ENCODE data around the gene ACAA1. TPM values are rescaled to one million over a fixed set of nuclear protein-coding genes. Genes with fewer than 3 reads are reported as not detected.
A peak's percentile ranks its signal among the peaks of the same experiment; 100 is the strongest.

The ACAA1 gene
- total and polyA plus RNA-seq, 9 of the 15 experiments (the other 6 are each of a cell fraction or from before 2014, with no cell fraction given) = 4.0 to 88.9 (median 57.2) TPM

DNA sequence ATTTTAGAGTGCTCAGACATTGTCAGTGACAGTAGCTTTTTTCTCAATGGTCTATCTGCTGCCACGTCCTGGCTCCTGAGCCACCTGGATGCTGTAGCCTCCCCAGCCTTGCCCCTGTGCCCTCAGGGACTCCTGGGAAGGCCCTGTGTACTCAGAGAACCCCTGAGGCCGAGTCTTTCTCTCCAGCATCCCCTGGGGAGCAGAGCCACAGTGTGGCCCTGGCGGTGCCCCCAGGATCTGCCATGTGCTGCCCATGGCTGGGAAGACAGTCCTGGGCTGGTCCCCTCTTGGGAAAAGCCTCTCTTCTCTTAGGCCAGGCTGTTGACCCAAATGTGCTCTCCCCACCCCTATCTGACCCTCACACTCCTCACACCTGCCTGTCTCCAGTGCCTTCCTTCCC, 6.6 kb upstream of the ACAA1 start:
- ChIA-PET POLR2A (interaction anchor here (2.1 to 3.7 kb wide), 3 partner anchors 10 to 22 kb away, joined by 9 to 17 read pairs (median 14); partner anchors contain the start of gene OXSR1), CTCF (ENCODE audit: low intra/inter-chr PET ratio) (no interaction called here)
- no TSS peak for BruUV-seq (replicated peaks)
- in situ Hi-C loops (cut with MboI) = no loop called here
- H3K4me2 ChIP-seq (ENCODE audit: insufficient read depth, low read length) = no peak overlapping the region
- peaks cover 16% of the 10 kb centered on the region for H3K79me2 ChIP-seq (ENCODE audit: control insufficient read depth, insufficient read depth, low read length)
- 24% methylated on average over 3 of the region's 3 CpGs for WGBS (ENCODE audit: insufficient coverage, low coverage, missing lambda C conversion rate)
- H2AFZ ChIP-seq (ENCODE audit: low read depth, low read length) = no peak overlapping the region; the same call in 1 of the 2 replicates
- no peaks in the 10 kb centered on the region for H3K9me1 ChIP-seq (ENCODE audit: control insufficient read depth, insufficient read depth, low read length)
- DNase-seq (ENCODE audit: extremely low read depth in 1 of 4, low spot score in 3 of 4) = no peak
- peaks cover 8 to 16% of the 10 kb centered on the region in 2 experiments; a peak in 4 of 5 replicates for H3K4me1 ChIP-seq (replicated peaks in 1 of 2; ENCODE audit: control insufficient read depth in 2 of 2, insufficient read depth in 2 of 2, low read length in 2 of 2)
- intact Hi-C loops (cut with micrococcal nuclease) = no loop called here
- H3K9ac ChIP-seq (ENCODE audit: insufficient read depth in 1 of 2, low read depth in 2 of 2, low read length in 2 of 2) = peak overlapping the region in 1 of 2 experiments; percentile 74; a peak in 2 of 4 replicates
- no peaks in the 10 kb centered on the region for H3K9me3 ChIP-seq (replicated peaks; ENCODE audit: control insufficient read depth, insufficient read depth, low read depth, low read length)
- ATAC-seq = no peak
- H3K36me3 ChIP-seq (ENCODE audit: control insufficient read depth, insufficient read depth, low read length) = peaks cover 26% of the 10 kb centered on the region; the same call in 2 of the 3 replicates
- no peak for FAIRE-seq
- H3K4me3 ChIP-seq = no peak overlapping the region
- H4K20me1 ChIP-seq (replicated peaks; ENCODE audit: control insufficient read depth, insufficient read depth, low read length) = no peaks in the 10 kb centered on the region
- H3K27me3 ChIP-seq (ENCODE audit: control insufficient read depth in 2 of 2, insufficient read depth in 2 of 2, low read length in 2 of 2) = no peaks in the 10 kb centered on the region; a peak in 1 of 5 replicates
- TF ChIP-seq, protein P1, sequence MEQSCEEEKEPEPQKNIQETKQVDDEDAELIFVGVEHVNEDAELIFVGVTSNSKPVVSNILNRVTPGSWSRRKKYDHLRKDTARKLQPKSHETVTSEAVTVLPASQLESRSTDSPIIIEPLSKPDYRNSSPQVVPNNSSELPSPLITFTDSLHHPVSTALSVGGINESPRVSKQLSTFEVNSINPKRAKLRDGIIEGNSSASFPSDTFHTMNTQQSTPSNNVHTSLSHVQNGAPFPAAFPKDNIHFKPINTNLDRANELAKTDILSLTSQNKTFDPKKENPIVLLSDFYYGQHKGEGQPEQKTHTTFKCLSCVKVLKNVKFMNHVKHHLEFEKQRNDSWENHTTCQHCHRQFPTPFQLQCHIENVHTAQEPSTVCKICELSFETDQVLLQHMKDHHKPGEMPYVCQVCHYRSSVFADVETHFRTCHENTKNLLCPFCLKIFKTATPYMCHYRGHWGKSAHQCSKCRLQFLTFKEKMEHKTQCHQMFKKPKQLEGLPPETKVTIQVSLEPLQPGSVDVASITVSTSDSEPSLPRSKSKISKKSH (CRISPR knock-in tag; IDR thresholded peaks at IDR 0.05) = no peak
- TF ChIP-seq, protein P2, sequence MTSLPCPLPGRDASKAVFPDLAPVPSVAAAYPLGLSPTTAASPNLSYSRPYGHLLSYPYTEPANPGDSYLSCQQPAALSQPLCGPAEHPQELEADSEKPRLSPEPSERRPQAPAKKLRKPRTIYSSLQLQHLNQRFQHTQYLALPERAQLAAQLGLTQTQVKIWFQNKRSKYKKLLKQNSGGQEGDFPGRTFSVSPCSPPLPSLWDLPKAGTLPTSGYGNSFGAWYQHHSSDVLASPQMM (CRISPR knock-in tag; IDR thresholded peaks at IDR 0.05) = no peak
- TF ChIP-seq SIRT6 (IDR thresholded peaks at IDR 0.05; ENCODE audit: low read depth, low read length) = no peak
- TF ChIP-seq, protein P3, sequence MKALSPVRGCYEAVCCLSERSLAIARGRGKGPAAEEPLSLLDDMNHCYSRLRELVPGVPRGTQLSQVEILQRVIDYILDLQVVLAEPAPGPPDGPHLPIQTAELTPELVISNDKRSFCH (CRISPR knock-in tag; IDR thresholded peaks at IDR 0.05) = no peak
- TF ChIP-seq, protein P3 (tag; IDR thresholded peaks at IDR 0.05) = no peak
- TF ChIP-seq ERF (CRISPR knock-in tag; IDR thresholded peaks at IDR 0.05) = no peak
- TF ChIP-seq TBP (optimal IDR thresholded peaks at IDR 0.05; ENCODE audit: low read depth, low read length) = no peak
- no peak for TF ChIP-seq RB1 (IDR thresholded peaks at IDR 0.05; ENCODE audit: low read depth)
- TF ChIP-seq, protein P4, sequence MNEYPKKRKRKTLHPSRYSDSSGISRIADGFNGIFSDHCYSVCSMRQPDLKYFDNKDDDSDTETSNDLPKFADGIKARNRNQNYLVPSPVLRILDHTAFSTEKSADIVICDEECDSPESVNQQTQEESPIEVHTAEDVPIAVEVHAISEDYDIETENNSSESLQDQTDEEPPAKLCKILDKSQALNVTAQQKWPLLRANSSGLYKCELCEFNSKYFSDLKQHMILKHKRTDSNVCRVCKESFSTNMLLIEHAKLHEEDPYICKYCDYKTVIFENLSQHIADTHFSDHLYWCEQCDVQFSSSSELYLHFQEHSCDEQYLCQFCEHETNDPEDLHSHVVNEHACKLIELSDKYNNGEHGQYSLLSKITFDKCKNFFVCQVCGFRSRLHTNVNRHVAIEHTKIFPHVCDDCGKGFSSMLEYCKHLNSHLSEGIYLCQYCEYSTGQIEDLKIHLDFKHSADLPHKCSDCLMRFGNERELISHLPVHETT (CRISPR knock-in tag; conservative IDR thresholded peaks at IDR 0.05 in 1 of 2, IDR thresholded peaks at IDR 0.05 in 1 of 2) = no peak
- TF ChIP-seq, protein P5, sequence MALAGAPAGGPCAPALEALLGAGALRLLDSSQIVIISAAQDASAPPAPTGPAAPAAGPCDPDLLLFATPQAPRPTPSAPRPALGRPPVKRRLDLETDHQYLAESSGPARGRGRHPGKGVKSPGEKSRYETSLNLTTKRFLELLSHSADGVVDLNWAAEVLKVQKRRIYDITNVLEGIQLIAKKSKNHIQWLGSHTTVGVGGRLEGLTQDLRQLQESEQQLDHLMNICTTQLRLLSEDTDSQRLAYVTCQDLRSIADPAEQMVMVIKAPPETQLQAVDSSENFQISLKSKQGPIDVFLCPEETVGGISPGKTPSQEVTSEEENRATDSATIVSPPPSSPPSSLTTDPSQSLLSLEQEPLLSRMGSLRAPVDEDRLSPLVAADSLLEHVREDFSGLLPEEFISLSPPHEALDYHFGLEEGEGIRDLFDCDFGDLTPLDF (CRISPR knock-in tag; IDR thresholded peaks at IDR 0.05) = no peak
- no peak for TF ChIP-seq FOXM1 (IDR thresholded peaks at IDR 0.05; ENCODE audit: low read depth)
- no peak for TF ChIP-seq FOXM1 (CRISPR knock-in tag; IDR thresholded peaks at IDR 0.05; ENCODE audit: low read depth)
- TF ChIP-seq HIVEP1 (CRISPR knock-in tag; IDR thresholded peaks at IDR 0.05) = no peak
- TF ChIP-seq TCFL5 (CRISPR knock-in tag; conservative IDR thresholded peaks at IDR 0.05) = no peak
- TF ChIP-seq ZNF311 (CRISPR knock-in tag; IDR thresholded peaks at IDR 0.05) = no peak
- H3K27ac ChIP-seq (ENCODE audit: extremely low read depth, low read depth, low read length) = no peak overlapping the region

Data from K562 (cell line).